ENCODE data around the gene MEGF8.

MEGF8 gene

DNA sequence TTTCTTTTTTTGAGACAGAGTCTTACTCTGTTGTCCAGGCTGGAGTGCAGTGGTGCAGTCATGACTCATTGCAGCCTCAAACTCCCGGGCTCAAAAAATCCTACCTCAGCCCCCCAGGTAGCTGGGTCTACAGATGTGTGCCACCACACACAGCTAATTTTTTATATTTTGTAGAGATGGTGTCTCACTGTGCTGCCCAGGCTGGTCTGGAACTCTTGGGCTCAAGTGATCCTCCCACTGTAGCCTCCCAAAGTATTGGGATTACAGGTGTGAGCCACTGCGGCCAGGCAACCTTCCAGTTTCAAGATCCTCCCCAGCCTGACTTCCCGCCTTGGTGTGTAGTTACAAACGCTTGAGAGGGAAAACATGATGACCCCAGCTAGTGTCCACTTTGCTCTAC is 42.5 kb downstream of the MEGF8 start:
- TF ChIP-seq, protein P1, sequence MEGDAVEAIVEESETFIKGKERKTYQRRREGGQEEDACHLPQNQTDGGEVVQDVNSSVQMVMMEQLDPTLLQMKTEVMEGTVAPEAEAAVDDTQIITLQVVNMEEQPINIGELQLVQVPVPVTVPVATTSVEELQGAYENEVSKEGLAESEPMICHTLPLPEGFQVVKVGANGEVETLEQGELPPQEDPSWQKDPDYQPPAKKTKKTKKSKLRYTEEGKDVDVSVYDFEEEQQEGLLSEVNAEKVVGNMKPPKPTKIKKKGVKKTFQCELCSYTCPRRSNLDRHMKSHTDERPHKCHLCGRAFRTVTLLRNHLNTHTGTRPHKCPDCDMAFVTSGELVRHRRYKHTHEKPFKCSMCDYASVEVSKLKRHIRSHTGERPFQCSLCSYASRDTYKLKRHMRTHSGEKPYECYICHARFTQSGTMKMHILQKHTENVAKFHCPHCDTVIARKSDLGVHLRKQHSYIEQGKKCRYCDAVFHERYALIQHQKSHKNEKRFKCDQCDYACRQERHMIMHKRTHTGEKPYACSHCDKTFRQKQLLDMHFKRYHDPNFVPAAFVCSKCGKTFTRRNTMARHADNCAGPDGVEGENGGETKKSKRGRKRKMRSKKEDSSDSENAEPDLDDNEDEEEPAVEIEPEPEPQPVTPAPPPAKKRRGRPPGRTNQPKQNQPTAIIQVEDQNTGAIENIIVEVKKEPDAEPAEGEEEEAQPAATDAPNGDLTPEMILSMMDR (IDR thresholded peaks at IDR 0.05; ENCODE audit: low read depth, low read length, missing control alignments) = no peak
- no peak overlapping the region for H3K4me3 ChIP-seq (ENCODE audit: low read depth, low read length)

DNA sequence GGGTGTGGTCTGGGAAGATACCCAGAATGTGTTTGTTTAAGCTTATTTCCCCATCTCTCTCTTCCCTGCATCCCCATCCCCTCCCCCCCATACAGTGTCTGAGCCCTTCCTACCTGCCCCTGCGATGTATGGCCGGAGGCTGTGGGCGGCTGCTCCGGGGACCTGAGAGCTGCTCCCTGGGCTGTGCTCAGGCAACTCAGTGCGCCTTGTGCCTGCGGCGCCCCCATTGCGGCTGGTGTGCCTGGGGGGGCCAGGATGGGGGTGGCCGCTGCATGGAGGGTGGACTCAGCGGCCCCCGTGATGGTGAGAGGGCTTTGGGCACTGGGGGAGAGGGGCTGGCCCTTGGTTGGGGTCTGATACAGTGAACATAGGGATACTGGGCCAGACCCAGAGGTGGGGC is 42.9 kb downstream of the MEGF8 start:
- TF ChIP-seq, protein P1 (IDR thresholded peaks at IDR 0.05; ENCODE audit: low read depth, low read length, missing control alignments) = no peak
- DNase-seq (ENCODE audit: low read depth) = no peak
- H3K4me3 ChIP-seq (ENCODE audit: low read depth, low read length) = no peak overlapping the region

More for the DNA sequence above, 42.5 kb downstream of the MEGF8 start:
- DNase-seq (ENCODE audit: low read depth) = no peak

DNA sequence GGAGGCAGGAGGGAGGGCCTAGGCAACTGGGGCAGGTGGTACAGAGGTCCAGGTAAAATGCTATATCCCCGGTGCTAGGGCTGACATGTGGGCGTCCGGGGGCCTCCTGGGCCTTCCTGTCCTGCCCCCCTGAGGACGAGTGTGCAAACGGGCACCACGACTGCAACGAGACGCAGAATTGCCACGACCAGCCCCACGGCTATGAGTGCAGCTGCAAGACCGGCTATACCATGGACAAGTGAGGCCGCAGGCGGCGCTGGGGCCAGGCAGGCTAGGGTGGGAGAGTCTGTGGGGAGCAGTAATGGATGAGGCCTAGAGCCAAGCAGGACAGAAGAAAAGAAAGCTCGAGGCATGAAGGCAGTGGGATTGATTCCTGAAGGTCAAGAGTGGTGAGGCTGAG is 43.3 kb downstream of the MEGF8 start:
- no peak overlapping the region for H3K4me3 ChIP-seq (ENCODE audit: low read depth, low read length)
- DNase-seq (ENCODE audit: low read depth) = no peak
- TF ChIP-seq, protein P1 (IDR thresholded peaks at IDR 0.05; ENCODE audit: low read depth, low read length, missing control alignments) = no peak

DNA sequence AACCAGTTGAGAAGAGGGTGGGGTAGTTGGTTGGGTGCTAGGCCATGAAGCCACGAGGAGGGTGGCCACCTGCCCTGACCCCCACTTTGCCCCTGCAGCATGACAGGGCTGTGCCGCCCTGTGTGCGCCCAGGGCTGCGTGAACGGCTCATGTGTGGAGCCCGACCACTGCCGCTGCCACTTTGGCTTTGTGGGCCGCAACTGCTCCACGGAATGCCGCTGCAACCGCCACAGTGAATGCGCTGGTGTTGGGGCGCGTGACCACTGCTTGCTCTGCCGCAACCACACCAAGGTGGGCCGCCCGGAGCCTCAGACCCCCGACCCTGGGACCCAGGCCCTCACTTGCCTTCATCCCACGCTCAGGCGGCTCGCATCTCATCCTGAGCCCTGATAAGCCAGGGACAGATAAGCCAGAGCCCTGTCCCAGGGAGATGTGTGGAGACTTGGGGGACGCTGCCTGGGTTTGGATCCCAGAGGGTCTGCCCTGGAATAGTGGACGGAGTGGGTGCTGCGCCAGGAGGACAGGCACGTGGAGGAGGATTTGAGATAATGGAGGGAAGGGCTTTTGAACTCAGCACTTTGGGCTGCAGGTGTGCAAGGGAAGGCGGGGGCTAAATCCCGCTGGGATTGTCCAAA is 44.1 kb downstream of the MEGF8 start:
- TF ChIP-seq, protein P1 (IDR thresholded peaks at IDR 0.05; ENCODE audit: low read depth, low read length, missing control alignments) = no peak

DNA sequence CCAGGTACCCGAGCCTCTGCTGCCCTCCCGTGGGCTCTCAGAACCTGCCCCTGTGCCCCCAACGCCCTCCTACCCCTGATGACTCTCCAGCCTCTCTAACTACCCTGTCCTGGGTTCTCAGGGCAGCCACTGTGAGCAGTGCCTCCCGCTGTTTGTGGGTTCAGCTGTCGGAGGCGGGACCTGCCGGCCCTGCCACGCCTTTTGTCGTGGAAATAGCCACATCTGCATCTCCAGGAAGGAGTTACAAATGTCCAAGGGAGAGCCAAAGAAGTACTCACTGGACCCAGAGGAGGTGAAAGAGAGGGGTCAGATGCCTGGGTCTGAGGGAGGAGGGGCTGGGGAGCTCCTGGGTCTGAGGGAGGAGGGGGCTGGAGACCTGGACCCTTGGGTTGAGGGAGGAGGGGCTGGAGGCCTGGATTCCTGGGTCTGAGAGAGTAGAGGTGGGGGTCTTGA is 44.7 kb downstream of the MEGF8 start:
- H3K4me3 ChIP-seq (ENCODE audit: low read depth, low read length) = no peak overlapping the region
- TF ChIP-seq, protein P1 (IDR thresholded peaks at IDR 0.05; ENCODE audit: low read depth, low read length, missing control alignments) = no peak
- no peak for DNase-seq (ENCODE audit: low read depth)

More for the DNA sequence above, 44.1 kb downstream of the MEGF8 start:
- no peak for DNase-seq (ENCODE audit: low read depth)
- H3K4me3 ChIP-seq (ENCODE audit: low read depth, low read length) = no peak overlapping the region

DNA sequence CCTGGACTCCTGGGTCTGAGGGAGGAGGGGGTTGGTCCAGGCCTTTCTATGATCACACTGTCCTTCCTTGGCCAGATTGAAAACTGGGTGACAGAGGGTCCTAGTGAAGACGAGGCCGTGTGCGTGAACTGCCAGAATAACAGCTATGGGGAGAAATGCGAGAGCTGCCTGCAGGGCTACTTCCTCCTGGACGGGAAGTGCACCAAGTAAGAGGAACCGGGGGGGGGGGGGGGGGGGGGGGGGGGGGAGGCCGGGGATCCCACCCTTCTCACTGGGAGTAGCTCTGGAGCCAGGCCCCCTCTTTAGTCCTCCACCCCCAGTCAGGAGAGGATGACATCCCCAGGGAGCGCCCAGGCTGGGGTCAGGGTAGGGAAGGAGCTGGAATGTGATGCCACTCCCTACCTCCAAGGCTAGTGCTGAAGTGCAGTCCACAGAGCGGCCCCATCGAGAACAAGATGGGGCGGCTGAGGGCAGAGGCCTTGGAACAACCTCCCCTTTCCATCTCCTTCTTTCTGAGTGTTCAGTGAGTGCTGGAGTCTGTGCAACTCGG is 45.3 kb downstream of the MEGF8 start:
- DNase-seq (ENCODE audit: low read depth) = no peak
- no peak overlapping the region for H3K4me3 ChIP-seq (ENCODE audit: low read depth, low read length)

More for the DNA sequence above, 45.3 kb downstream of the MEGF8 start:
- TF ChIP-seq, protein P1 (IDR thresholded peaks at IDR 0.05; ENCODE audit: low read depth, low read length, missing control alignments) = no peak

All from GM12864 (cell line).